ENCODE measurements around the gene FAM110A. TPM values are rescaled to one million over a fixed set of nuclear protein-coding genes. Genes with fewer than 3 reads are reported as not detected.

The FAM110A gene
- polyA plus RNA-seq, 2 of the 4 experiments (the other 2 are of a cell fraction): 3.1 to 4.4 TPM

- TF ChIP-seq KDM5A (IDR thresholded peaks at IDR 0.05) (no peak), MAX (IDR thresholded peaks at IDR 0.05) (no peak), RNF2 (IDR thresholded peaks at IDR 0.05; ENCODE audit: borderline replicate concordance, low read depth) (no peak), FOSB (CRISPR knock-in tag; IDR thresholded peaks at IDR 0.05) (no peak), HOXA7 (CRISPR knock-in tag; IDR thresholded peaks at IDR 0.05) (no peak), KDM1A (IDR thresholded peaks at IDR 0.05; ENCODE audit: low read depth) (no peak), ESRRA (IDR thresholded peaks at IDR 0.05; ENCODE audit: borderline replicate concordance, low read length) (no peak), RAD21 (conservative IDR thresholded peaks at IDR 0.05 in 1 of 2, IDR thresholded peaks at IDR 0.05 in 1 of 2) (no peak)
- DNase-seq (ENCODE audit: low read depth in 1 of 2, low spot score in 1 of 2): no peak
- 76% methylated on average over 33 of the region's 41 CpGs for WGBS (ENCODE audit: missing lambda C conversion rate)
- Histone ChIP-seq H3K4me2 (no peak overlapping the region), H3K4me1 (peaks cover 16% of the 10 kb centered on the region), H3K4me3 (no peak overlapping the region), H3K9me3 (no peaks in the 10 kb centered on the region), H3K27ac (no peak overlapping the region)
- POLR2A ChIA-PET: no interaction called here
- CTCF ChIA-PET: interaction anchor here (1.0 to 1.6 kb wide), 3 partner anchors 13 to 72 kb away, joined by 3 to 5 read pairs (median 3); no protein-coding TSS in a partner anchor
- no peak for FAIRE-seq
- no peak for ATAC-seq
Measured at GRCh38 chr20:884983-885952, 51.8 kb downstream of the FAM110A start.

- H3K4me3 ChIP-seq: no peak overlapping the region
- ChIA-PET CTCF (interaction anchor here (0.6 to 2.9 kb wide), 7 partner anchors 11 to 134 kb away, joined by 3 to 12 read pairs (median 4); no protein-coding TSS in a partner anchor), POLR2A (no interaction called here)
- H3K9me3 ChIP-seq: no peaks in the 10 kb centered on the region
- DNase-seq (ENCODE audit: low read depth in 1 of 2, low spot score in 1 of 2) (peak in 1 of 2 experiments; percentile 28), ATAC-seq (0 out of 6 replicates have a peak, but pooled peaks of 1 of the 2 experiments have one; percentile 21), FAIRE-seq (no peak)
- H3K4me2 ChIP-seq: no peak overlapping the region
- TF ChIP-seq CBX2 (IDR thresholded peaks at IDR 0.05; ENCODE audit: borderline replicate concordance, low read depth) (no peak), USF2 (IDR thresholded peaks at IDR 0.05) (no peak), MAX (IDR thresholded peaks at IDR 0.05) (no peak), HMGXB4 (CRISPR knock-in tag; IDR thresholded peaks at IDR 0.05; ENCODE audit: borderline replicate concordance) (no peak), HEYL (CRISPR knock-in tag; IDR thresholded peaks at IDR 0.05) (no peak), ZC3H11A (IDR thresholded peaks at IDR 0.05) (no peak), TFCP2L1 (CRISPR knock-in tag; IDR thresholded peaks at IDR 0.05) (no peak), POLR2A (IDR thresholded peaks at IDR 0.05; ENCODE audit: low read length) (no peak)
- H3K27ac ChIP-seq: no peak overlapping the region
- 72% methylated on average over 2 of the region's 2 CpGs for WGBS (ENCODE audit: missing lambda C conversion rate)
- peaks cover 4% of the 10 kb centered on the region for H3K4me1 ChIP-seq
Measured at GRCh38 chr20:887137-887536, 53.6 kb downstream of the FAM110A start.

GRCh38 chr20:888057-888456, 54.5 kb downstream of the FAM110A start:
- ATAC-seq (no peak), FAIRE-seq (no peak), DNase-seq (ENCODE audit: low read depth in 1 of 2, low spot score in 1 of 2) (no peak)
- H3K4me3 ChIP-seq: no peak overlapping the region
- H3K9me3 ChIP-seq: no peaks in the 10 kb centered on the region
- H3K27ac ChIP-seq: no peak overlapping the region
- no peaks in the 10 kb centered on the region for H3K4me1 ChIP-seq
- ChIA-PET CTCF (interaction anchor here (0.9 to 7.6 kb wide), 8 partner anchors 11 to 133 kb away, joined by 3 to 48 read pairs (median 5); no protein-coding TSS in a partner anchor), POLR2A (no interaction called here)
- whole genome bisulfite sequencing (ENCODE audit: missing lambda C conversion rate): 54% methylated on average over 2 of the region's 2 CpGs
- no peak overlapping the region for H3K4me2 ChIP-seq
- TF ChIP-seq SMC3 (IDR thresholded peaks at IDR 0.05) (no peak), HES2 (IDR thresholded peaks at IDR 0.05) (no peak), RAD21 (conservative IDR thresholded peaks at IDR 0.05 in 1 of 2, IDR thresholded peaks at IDR 0.05 in 1 of 2) (no peak), CHD2 (IDR thresholded peaks at IDR 0.05; ENCODE audit: low read length, partially characterized antibody) (no peak), FOSL2 (IDR thresholded peaks at IDR 0.05) (no peak), FOSL2 (CRISPR knock-in tag; IDR thresholded peaks at IDR 0.05) (no peak), BHLHE40 (IDR thresholded peaks at IDR 0.05; ENCODE audit: low read depth, low read length) (no peak), EHF (CRISPR knock-in tag; IDR thresholded peaks at IDR 0.05) (no peak), ESRRA (IDR thresholded peaks at IDR 0.05; ENCODE audit: borderline replicate concordance, low read length) (no peak), RARB (CRISPR knock-in tag; IDR thresholded peaks at IDR 0.05) (no peak), CTCF (IDR thresholded peaks at IDR 0.05) (no peak), PBX3 (IDR thresholded peaks at IDR 0.05) (no peak), ZFP36 (IDR thresholded peaks at IDR 0.05; ENCODE audit: borderline replicate concordance, partially characterized antibody) (no peak), MAZ (IDR thresholded peaks at IDR 0.05; ENCODE audit: borderline replicate concordance, low read depth, low read length) (no peak)
